Muscle layer of duodenum (tissue), 2 donors: ENCODE measurements around the gene NUDT3.

Source experiments
- H3K27ac ChIP-seq: one replicate; pipeline ENCODE4 v1.7.0; 2013; ENCODE audit warnings: mild to moderate bottlenecking, low read length
- H3K27me3 ChIP-seq: one replicate; pipeline ENCODE4 v1.7.0; 2013; ENCODE audit warnings: low read depth, mild to moderate bottlenecking, control low read depth, low read length
- H3K36me3 ChIP-seq, 2 donors: one replicate each; pipeline ENCODE4 v1.7.0; 2013; ENCODE audit warnings: low read length in 2 of 2, control low read depth in 1 of 2, mild to moderate bottlenecking in 1 of 2; ENCODE audit not compliant: insufficient read depth in 2 of 2, control insufficient read depth in 1 of 2
- H3K4me1 ChIP-seq, 2 donors: one replicate each; pipeline ENCODE4 v1.7.0; 2013; ENCODE audit warnings: low read length in 2 of 2, mild to moderate bottlenecking in 2 of 2, control low read depth in 1 of 2, moderate library complexity in 1 of 2; ENCODE audit not compliant: insufficient read depth in 2 of 2, control insufficient read depth in 1 of 2
- H3K4me3 ChIP-seq, 2 donors: one replicate each; pipeline ENCODE4 v1.7.0; 2013; ENCODE audit warnings: low read length in 2 of 2, low read depth in 1 of 2, mild to moderate bottlenecking in 1 of 2
- H3K9me3 ChIP-seq, 2 donors: one replicate each; pipeline ENCODE4 v1.7.0; 2013; ENCODE audit warnings: low read length in 2 of 2, control low read depth in 1 of 2, mild to moderate bottlenecking in 1 of 2; ENCODE audit not compliant: control insufficient read depth in 1 of 2
- donor health status: healthy.

Gene NUDT3

DNA sequence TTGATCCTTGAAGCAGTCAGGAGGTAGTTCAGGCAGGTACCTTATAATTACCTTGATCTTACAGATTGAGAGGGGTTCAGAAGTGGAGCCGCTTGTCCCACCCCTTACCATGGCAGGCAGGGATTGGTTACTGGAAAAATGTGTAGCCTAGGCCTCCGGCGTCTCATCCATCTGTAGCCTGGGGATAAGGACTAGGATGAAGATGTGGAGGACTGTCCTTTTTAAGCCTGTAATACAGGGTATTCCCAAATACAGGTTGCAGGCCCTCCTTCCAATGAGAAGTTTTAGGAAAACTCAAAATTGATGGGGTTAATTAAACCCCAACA, 153.0 kb downstream of the NUDT3 start:
- Histone ChIP-seq H3K36me3 (peaks cover 8 to 17% of the 10 kb centered on the region in 2 donors), H3K4me3 (no peak overlapping the region), H3K9me3 (no peaks in the 10 kb centered on the region), H3K27me3 (no peaks in the 10 kb centered on the region), H3K27ac (peak overlapping the region; percentile 19), H3K4me1 (peaks cover 0 to 20% of the 10 kb centered on the region in 2 donors)

DNA sequence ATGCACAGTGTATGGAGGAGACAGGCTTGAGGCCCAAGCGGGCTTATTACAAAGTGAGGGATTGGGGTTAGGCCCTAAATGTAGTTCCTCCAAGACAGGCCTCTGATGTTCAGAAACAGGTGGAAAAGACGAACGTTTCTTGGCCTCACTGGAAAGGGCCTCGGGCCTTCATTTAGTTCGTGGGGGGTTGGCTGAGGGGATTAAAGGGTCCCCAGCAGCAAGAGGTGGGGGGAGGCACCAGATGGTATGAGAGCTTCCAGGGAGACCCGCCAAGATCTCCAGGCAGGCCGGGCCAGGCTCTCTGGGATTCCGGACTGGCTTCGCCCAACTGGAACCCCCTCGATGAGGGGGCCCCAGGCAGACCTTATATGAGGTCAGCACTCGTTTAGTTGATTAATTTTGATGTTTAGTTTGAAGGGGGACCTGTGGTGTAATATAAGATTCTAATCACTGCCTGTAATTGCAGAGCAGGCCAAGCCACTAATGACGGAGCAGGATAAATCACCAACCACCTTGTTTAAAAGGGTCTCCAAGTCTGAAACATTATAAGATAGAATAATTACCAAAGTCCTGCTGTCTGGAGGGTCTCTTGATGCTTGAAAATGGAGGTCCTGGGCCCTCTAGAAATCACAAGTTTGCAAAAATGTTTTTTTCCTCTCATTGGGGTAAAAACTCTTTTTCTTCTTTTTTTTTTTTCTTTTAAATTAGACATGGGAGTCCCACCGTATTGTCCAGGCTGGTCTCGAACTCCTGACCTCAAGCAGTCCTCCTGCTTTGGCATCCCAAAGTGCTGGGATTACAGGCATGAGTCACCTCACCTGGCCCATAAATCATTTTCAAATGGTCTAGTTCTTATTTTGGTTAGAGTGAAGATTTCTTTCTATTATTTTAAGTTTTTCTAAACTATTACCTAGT, 153.6 kb downstream of the NUDT3 start:
- Histone ChIP-seq H3K27ac (peak overlapping the region; percentile 39), H3K4me3 (peak overlapping the region; percentile 62 to 82), H3K27me3 (no peaks in the 10 kb centered on the region), H3K36me3 (peaks cover 8 to 13% of the 10 kb centered on the region in 2 donors), H3K9me3 (no peaks in the 10 kb centered on the region), H3K4me1 (peaks cover 0 to 14% of the 10 kb centered on the region in 2 donors)

DNA sequence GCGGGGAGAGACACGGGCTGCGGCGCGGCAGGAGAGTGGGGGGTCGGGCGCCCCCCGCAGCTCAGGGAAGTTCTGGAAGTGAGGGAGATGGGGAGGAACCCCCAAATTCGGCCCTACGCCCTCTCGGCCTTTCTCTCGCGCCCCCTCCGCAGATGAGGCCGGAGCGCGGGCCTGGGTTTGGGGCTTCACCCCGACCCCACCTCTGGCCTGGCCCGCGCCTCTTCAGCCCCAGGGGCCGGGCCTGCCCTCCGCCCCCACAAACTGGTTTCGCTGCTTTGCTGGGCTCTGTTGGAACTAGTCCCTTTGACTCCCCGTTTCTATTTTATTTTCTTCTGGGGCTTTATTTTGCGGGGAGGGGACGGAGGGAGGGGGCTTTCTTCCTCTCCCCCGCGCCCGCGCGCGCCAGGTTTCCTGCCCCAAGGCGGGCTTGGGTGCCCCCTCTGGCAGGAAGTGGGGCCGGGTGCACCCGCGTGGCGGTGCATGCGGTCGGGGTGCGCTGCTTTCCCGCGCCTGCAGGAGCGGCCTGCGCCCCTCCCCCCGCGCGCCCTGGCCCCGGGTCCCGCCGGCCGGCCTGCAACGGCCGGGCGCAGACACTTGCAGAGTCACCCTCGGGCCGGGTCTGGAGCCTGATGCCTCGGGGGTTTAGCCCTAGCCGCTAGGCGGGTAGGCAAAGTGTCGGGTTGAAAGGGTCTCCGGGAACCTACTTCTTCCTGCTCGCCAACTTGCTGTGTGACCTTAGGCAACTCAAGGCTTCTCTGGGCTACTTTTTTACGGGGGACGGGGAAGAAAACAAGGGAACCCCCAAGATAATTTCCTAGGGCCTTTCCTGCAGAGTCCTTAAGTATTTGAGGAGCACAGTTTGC, 154.5 kb downstream of the NUDT3 start:
- H3K36me3 ChIP-seq = peaks cover 8 to 13% of the 10 kb centered on the region in 2 donors
- peak overlapping the region; percentile 62 to 82 for H3K4me3 ChIP-seq
- H3K4me1 ChIP-seq = peaks cover 0 to 13% of the 10 kb centered on the region in 2 donors
- no peaks in the 10 kb centered on the region for H3K9me3 ChIP-seq
- peak overlapping the region; percentile 39 for H3K27ac ChIP-seq
- H3K27me3 ChIP-seq = no peaks in the 10 kb centered on the region

DNA sequence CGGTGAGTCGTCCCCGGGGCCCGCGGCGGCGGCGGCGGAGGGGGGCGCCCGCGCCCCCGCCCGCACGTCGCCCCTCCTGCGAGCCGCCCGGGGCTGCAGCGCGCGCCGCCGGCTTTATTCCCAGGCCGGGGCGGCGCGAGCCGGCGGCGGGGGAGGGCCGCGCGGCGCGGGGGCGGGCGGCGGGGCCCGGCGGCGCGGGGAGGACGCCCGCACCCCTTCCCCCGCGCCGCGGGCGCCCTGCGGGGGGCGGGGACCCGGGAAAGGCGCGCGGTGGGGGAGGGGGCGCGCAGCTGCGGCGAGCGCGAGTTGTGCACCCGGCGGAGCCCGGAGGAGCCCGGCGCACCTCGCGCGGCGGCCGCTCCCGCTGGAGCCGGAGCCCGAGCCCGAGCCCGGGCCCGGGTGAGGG, 155.2 kb downstream of the NUDT3 start:
- Histone ChIP-seq H3K4me3 (peak overlapping the region in 1 of 2 donors; percentile 82), H3K27me3 (no peaks in the 10 kb centered on the region), H3K36me3 (peaks cover 8 to 13% of the 10 kb centered on the region in 2 donors), H3K27ac (no peak overlapping the region), H3K4me1 (peaks cover 0 to 13% of the 10 kb centered on the region in 2 donors), H3K9me3 (no peaks in the 10 kb centered on the region)

DNA sequence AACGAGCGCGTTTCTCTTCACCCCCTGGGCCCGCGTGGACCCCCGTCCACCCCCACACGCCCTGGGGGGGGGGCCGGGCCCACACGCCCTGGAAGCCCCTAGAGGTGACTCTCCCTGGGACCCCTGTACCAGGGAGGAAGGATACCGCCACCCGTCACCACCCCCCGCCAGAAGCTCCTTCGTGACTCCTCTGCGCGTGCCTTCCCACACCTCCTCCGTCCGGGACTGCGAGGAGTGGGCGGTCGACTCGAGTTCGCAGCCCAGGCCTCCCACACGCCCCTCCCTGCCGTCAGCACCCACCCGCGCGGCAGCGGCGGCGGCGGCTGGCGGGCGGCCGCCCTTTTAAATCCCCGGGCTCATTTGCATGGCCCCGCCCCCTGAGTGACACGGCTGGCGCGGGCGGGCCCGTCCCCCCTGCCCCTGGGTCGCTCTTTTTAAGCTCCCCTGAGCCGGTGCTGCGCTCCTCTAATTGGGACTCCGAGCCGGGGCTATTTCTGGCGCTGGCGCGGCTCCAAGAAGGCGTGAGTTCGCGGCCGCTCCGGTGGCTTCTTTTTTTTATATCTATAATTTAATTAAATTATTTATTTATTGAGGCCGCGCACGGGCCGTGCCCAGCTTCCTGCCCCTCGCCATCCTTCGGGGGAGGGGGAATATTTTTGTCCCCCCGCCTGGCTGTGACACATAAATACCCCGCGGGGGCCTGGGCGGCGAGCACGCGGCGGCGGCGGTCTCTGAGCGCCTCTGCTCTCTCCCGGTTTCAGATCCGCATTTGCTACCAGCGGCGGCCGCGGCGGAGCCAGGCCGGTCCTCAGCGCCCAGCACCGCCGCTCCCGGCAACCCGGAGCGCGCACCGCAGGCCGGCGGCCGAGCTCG, 155.8 kb downstream of the NUDT3 start, which contains the start of gene HMGA1:
Gene HMGA1 (plus strand): TSS at position 431 of the 873 bp plus-strand sequence. CDS start 3,908 bp downstream, outside the sequence.
- Histone ChIP-seq H3K4me1 (peaks cover 0 to 13% of the 10 kb centered on the region in 2 donors), H3K9me3 (no peaks in the 10 kb centered on the region), H3K27me3 (no peaks in the 10 kb centered on the region), H3K36me3 (peaks cover 6 to 10% of the 10 kb centered on the region in 2 donors), H3K4me3 (peak within 1 kb of the TSS; percentile 62 to 82), H3K27ac (peak within 1 kb of the TSS; percentile 79)

DNA sequence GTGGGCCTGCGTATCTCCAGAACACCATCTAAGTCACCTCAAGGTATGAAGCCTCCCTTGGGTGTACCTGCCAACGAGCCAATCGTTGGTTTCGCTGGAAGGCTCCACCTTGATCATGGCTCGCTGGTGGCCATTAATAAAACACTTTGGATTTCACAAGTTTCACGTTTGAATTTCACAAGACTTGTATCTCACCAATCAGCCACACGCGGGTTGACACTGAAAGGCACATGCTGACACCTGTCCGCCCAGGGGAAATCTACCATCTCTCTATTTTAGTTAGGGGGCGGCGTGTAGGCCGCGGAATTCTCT, 156.4 kb downstream of the NUDT3 start:
- peak overlapping the region; percentile 53 to 60 for H3K4me3 ChIP-seq
- H3K4me1 ChIP-seq = peaks cover 0 to 13% of the 10 kb centered on the region in 2 donors
- no peaks in the 10 kb centered on the region for H3K9me3 ChIP-seq
- H3K27me3 ChIP-seq = no peaks in the 10 kb centered on the region
- peaks cover 0 to 5% of the 10 kb centered on the region in 2 donors for H3K36me3 ChIP-seq
- H3K27ac ChIP-seq = peak overlapping the region; percentile 79

DNA sequence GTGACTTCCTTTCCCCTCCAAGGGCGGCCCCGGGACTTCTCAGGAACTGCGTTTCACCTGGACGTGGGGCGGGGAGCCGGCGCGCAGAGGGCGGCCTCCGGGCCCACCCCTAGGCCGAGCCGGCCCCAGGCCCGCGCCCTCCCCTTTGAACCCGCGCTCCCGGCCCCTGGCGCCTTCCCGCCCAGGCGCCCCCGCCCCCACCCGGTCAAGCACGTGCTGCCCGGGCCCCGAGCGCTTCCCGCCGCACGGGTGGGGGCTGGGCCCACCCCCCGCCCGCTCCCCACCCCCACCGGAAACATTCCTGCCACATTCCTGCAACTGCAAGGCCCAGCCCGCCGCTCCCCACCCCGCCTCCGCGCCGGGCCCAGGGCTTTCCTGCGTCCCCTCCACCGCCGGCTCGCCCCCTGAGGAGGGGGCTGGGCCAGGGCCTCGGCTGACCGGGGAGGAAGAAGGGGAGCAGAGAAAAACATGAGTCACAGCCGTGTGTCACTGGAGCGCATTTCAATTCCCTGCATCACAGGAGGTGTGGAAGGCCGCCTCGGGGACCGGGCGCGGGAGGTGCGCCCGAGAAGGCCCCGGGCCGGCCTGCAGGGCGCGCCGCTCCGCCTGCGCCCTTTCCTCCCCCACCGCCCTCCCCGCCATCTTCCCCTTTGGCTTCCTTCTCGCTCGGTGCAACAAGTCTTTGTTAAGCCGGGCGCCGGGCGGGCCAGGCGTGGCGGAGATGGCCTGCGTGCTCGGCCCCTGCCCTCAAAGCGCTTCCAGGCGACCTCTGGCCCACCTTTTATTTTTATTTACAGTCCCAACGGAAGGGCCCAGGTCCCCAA, 156.9 kb downstream of the NUDT3 start:
- Histone ChIP-seq H3K9me3 (no peaks in the 10 kb centered on the region), H3K4me3 (peak overlapping the region; percentile 53 to 60), H3K36me3 (peaks cover 0 to under 1% of the 10 kb centered on the region in 2 donors), H3K27ac (peak overlapping the region; percentile 79), H3K4me1 (peaks cover 0 to 13% of the 10 kb centered on the region in 2 donors), H3K27me3 (no peaks in the 10 kb centered on the region)

DNA sequence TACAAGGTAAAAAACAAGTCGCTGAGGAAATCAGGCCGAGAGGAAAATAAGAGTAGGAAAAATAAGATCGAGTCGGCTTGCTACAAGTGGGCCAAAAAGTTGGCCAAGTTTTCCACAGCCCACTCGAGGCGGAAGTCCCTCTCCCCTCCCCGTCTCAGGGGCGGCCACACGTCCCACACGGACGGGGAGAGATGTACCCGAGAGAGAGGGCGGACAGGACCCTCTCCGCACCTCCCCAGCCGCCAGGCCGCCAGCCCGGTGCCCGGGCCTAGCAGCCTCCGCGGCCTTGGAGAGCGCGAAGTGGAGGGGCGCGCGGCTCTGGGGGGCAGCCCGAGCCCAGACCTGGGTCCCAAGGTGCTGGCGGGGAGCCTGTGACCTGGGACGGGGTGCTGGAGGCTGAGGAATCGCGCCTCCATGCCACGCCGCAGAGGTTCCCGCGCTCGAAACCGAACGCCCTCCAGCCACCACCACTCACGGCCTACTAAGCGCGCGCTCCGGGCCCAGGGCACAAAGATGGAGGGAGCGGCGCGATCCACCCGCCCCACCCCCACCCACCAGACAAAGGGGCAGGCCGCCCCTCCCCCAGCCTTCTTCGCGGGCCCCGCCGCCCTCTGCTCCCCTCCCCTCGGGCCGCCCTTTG, 157.7 kb downstream of the NUDT3 start:
- Histone ChIP-seq H3K9me3 (no peaks in the 10 kb centered on the region), H3K27me3 (no peaks in the 10 kb centered on the region), H3K36me3 (no peaks in the 10 kb centered on the region), H3K4me3 (no peak overlapping the region), H3K27ac (no peak overlapping the region), H3K4me1 (peaks cover 0 to 13% of the 10 kb centered on the region in 2 donors)

DNA sequence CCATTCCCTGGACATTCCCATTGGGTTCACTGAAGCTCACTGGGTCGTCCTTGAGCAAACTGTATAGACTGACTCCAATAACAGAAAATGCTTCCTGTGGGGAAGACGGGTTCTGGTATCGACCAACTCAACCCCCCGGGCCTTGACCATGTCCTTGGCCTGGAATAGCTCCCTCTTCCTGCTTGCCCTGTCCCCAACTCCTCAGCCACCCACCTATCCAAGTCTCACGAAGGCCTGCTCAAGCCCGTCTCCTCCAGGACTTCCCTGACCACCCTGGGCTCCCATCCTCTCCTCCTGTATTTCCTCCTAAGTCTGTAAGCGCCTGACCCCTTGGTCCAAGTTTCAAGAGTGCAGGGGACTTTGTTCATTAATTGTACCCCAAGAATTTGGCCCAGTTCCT, 158.6 kb downstream of the NUDT3 start:
- H3K36me3 ChIP-seq = no peaks in the 10 kb centered on the region
- H3K27ac ChIP-seq = no peak overlapping the region
- H3K4me3 ChIP-seq = no peak overlapping the region
- H3K4me1 ChIP-seq = peaks cover 0 to 13% of the 10 kb centered on the region in 2 donors
- H3K27me3 ChIP-seq = no peaks in the 10 kb centered on the region
- no peaks in the 10 kb centered on the region for H3K9me3 ChIP-seq

DNA sequence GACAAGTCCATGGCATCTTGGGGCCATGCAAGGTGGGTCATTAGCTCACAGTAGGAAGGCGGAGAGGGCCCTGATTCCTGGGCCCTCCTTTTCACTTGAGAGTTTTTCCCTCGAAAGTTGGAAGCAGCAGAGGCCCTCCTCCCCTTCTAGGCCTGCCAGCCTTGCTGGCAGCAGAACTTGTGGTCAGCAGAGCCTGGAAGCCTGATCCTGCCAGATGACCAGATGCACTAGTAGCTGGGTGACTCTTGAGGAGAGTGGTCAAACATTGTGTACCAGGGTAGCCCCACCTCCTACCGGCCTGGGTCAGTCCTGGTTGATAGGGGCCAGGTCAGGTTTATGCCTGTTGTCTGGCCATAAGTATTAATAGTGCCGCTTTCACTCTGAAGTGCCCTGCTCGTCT, 159.6 kb downstream of the NUDT3 start:
- Histone ChIP-seq H3K36me3 (no peaks in the 10 kb centered on the region), H3K9me3 (no peaks in the 10 kb centered on the region), H3K4me1 (peaks cover 0 to 7% of the 10 kb centered on the region in 2 donors), H3K27ac (no peak overlapping the region), H3K27me3 (no peaks in the 10 kb centered on the region), H3K4me3 (no peak overlapping the region)
